Activated CD4-positive, alpha-beta T cell treated with anti-CD3 and anti-CD28 coated beads, Interleukin-2, amount 10 ng/mL, durations not matched to agents 7 days and 5 days (primary cell): ENCODE results near the gene CENPH. TPM values are rescaled to one million over a fixed set of nuclear protein-coding genes. Genes with fewer than 3 reads are reported as not detected.
"Not testable (repeated sequence)": the region's sequence is repeated elsewhere in the genome, so short reads cannot be mapped to it uniquely, and the experiment has no call there.

Source experiments
- CTCF ChIA-PET: fragments of 350-600 bp; sonication (Branson Sonifier 250); formaldehyde crosslinking; loops from one replicate; lab custom pipeline; 2021; ENCODE audit warnings: antibody characterized with exemption; lab: Charles Lee
- POLR2A ChIA-PET: fragments of 350-600 bp; sonication (Branson Sonifier 250); formaldehyde crosslinking; loops from one replicate; lab custom pipeline; 2021; ENCODE audit warnings: antibody characterized with exemption; lab: Charles Lee
- DNase-seq: peaks from one replicate; pipeline ENCODE4 v3.0.0-alpha.2; 2020
- H3K27ac Mint-ChIP-seq: one replicate; pipeline ENCODE4 v1.8.0; 2021; ENCODE audit warnings: mild to moderate bottlenecking, moderate library complexity, mixed read lengths
- H3K27me3 Mint-ChIP-seq: one replicate; pipeline ENCODE4 v1.8.0; 2021; ENCODE audit warnings: mixed read lengths
- H3K36me3 Mint-ChIP-seq: one replicate; pipeline ENCODE4 v1.8.0; 2021; ENCODE audit warnings: low read depth, mixed read lengths
- H3K4me1 Mint-ChIP-seq: one replicate; pipeline ENCODE4 v1.8.0; 2021; ENCODE audit warnings: mixed read lengths
- H3K4me3 Mint-ChIP-seq: one replicate; pipeline ENCODE4 v1.8.0; 2021; ENCODE audit warnings: mild to moderate bottlenecking, moderate library complexity, mixed read lengths
- H3K9me3 Mint-ChIP-seq: one replicate; pipeline ENCODE4 v1.8.0; 2021; ENCODE audit warnings: mixed read lengths
- total RNA-seq, 2 experiments: library from RNA; stranded (reverse); gene quantifications; one replicate each; pipeline ENCODE4 v1.2.3, GENCODE V29; 2021

The CENPH gene
- total RNA-seq, 2 experiments from 2014 or later: 40.0 to 42.6 TPM

GRCh38 chr5:69213513-69214215 is 24.3 kb downstream of the CENPH start:
- H3K4me3 Mint-ChIP-seq: no peak overlapping the region
- peaks cover 7% of the 10 kb centered on the region for H3K36me3 Mint-ChIP-seq
- peaks cover 21% of the 10 kb centered on the region for H3K4me1 Mint-ChIP-seq
- no peaks in the 10 kb centered on the region for H3K27me3 Mint-ChIP-seq
- ChIA-PET POLR2A (no interaction called here), CTCF (interaction anchor here (1.5 to 1.8 kb wide), 4 partner anchors 10 to 24 kb away, joined by 3 to 4 read pairs (median 4); partner anchors contain the start of gene CENPH)
- no peak for DNase-seq
- H3K27ac Mint-ChIP-seq: no peak overlapping the region
- H3K9me3 Mint-ChIP-seq: no peaks in the 10 kb centered on the region

DNA sequence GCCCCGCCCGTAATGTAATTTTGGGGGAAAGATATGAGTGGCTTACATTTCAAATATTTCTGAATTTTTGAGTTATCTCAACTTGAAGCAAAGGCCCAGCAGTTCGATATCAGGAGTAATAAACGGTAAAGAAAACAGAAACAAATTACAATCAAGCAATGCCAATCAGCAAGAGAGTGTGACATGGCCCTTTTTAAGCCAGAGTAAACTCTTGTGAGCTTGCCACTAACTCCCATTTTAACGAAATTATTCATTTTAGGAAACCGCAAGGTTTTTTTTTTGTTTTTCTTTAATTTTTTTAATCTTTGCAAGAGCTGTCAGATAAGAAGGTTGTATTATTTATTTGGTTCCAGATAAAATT is 27.7 kb downstream of the CENPH start:
- Mint-ChIP-seq H3K4me1 (peaks cover 22% of the 10 kb centered on the region), H3K27me3 (no peaks in the 10 kb centered on the region), H3K9me3 (peaks cover 2% of the 10 kb centered on the region), H3K36me3 (peaks cover 9% of the 10 kb centered on the region), H3K4me3 (peak overlapping the region; percentile 96), H3K27ac (peak overlapping the region; percentile 98)
- POLR2A ChIA-PET: interaction anchor here (0.6 to 0.7 kb wide), 2 partner anchors 85 to 180 kb away, joined by 3 to 4 read pairs; no protein-coding TSS in a partner anchor
- no peak for DNase-seq
- CTCF ChIA-PET: interaction anchor here (0.6 to 0.7 kb wide), 2 partner anchors 17 to 128 kb away, joined by 3 read pairs; no protein-coding TSS in a partner anchor

DNA sequence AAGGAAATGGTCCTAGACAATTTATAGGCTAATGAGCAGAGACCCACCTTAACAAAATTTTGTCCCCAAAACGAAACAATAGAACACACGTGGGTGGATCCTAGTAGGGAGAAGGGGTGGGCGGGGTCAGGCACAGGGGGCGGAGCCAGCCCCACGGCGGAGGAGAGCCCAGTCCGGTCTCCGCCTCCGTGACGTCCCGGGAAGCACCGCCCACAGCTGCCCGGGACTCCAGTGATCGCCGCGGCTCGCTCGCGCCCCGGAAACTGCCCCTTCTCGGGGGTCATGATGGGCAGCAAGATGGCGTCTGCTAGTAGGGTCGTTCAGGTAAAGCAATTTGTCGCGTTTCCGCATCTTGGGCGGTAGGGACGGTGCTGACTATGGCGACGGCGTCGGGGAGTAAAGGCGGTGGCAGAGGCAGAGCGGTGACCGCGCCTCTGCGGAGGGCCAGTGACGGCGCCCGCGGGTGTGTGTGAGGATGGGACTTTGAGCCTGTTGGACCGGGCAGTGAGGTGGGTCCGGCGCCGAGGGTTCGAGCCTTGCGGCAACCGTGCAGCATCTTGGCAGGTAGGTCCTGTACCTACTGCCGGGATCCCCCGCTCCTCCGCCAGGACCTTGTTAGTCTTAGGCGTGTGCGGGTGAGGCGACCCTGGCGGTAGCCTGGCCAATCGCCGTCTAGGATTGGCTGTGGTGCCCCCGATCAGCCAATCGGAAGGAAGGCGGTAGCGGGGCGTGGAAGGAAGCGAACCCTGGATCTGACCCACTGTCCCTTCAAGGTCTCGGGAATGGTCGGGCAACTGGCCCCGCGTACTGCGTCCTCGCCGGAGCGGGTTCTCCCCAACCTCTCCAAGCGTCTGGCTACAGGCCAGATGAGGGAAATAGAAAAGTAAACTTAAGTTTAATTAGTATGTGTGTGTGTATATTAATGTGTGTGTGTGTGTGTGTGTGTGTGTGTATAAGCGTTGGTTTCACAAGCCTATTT is 28.5 kb downstream of the CENPH start:
- H3K4me3 Mint-ChIP-seq: peak overlapping the region; percentile 96
- peak overlapping the region; percentile 98 for H3K27ac Mint-ChIP-seq
- peak; percentile 93 for DNase-seq
- H3K4me1 Mint-ChIP-seq: peaks cover 23% of the 10 kb centered on the region
- H3K9me3 Mint-ChIP-seq: peaks cover 2% of the 10 kb centered on the region
- POLR2A ChIA-PET: interaction anchor here (0.6 to 0.7 kb wide), 3 partner anchors 29 to 181 kb away, joined by 3 to 4 read pairs (median 3); no protein-coding TSS in a partner anchor
- H3K27me3 Mint-ChIP-seq: no peaks in the 10 kb centered on the region
- CTCF ChIA-PET: interaction anchor here (0.6 kb wide), 1 partner anchor 127 kb away, joined by 3 read pairs; no protein-coding TSS in a partner anchor
- peaks cover 9% of the 10 kb centered on the region for H3K36me3 Mint-ChIP-seq

DNA sequence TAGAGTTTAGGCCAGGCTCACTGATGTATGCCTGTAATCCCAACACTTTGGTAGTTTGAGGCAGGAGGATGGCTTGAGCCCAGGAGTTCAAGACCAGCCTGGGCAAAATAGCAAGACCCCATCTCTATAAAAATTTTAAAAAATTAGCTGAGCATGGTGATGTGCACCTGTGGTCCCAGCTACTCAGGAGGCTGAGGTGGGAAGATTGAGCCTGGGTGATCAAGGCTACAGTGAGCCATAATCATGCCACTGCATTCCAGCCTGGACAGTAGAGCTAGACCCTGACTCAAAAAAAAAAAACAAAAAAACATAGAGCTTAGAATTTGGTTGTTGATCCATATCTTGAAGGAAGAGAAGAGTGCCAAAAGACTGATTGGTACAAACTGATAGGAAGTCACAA is 30.6 kb downstream of the CENPH start:
- Mint-ChIP-seq H3K4me3 (no peak overlapping the region), H3K27me3 (no peaks in the 10 kb centered on the region), H3K4me1 (peaks cover 23% of the 10 kb centered on the region), H3K9me3 (peaks cover 2% of the 10 kb centered on the region), H3K27ac (no peak overlapping the region), H3K36me3 (peaks cover 4% of the 10 kb centered on the region)
- POLR2A ChIA-PET: interaction anchor here (0.5 kb wide), 1 partner anchor 47 kb away, joined by 3 read pairs; no protein-coding TSS in a partner anchor
- CTCF ChIA-PET: interaction anchor here (1.0 to 1.5 kb wide), 3 partner anchors 11 to 30 kb away, joined by 3 to 7 read pairs (median 4); partner anchors contain the start of genes CDK7 and CENPH
- DNase-seq: no peak

- H3K36me3 Mint-ChIP-seq, H3K27me3 Mint-ChIP-seq, DNase-seq, H3K9me3 Mint-ChIP-seq, H3K4me3 Mint-ChIP-seq, H3K27ac Mint-ChIP-seq: not testable (repeated sequence)
- H3K4me1 Mint-ChIP-seq: peaks cover 23% of the 10 kb centered on the region
- ChIA-PET CTCF (interaction anchor here (1.0 to 1.5 kb wide), 2 partner anchors 11 to 14 kb away, joined by 3 to 7 read pairs; partner anchors contain the start of gene CDK7), POLR2A (interaction anchor here (0.5 kb wide), 1 partner anchor 47 kb away, joined by 3 read pairs; no protein-coding TSS in a partner anchor)
Observed at GRCh38 chr5:69220371-69220770, 31.0 kb downstream of the CENPH start.

DNA sequence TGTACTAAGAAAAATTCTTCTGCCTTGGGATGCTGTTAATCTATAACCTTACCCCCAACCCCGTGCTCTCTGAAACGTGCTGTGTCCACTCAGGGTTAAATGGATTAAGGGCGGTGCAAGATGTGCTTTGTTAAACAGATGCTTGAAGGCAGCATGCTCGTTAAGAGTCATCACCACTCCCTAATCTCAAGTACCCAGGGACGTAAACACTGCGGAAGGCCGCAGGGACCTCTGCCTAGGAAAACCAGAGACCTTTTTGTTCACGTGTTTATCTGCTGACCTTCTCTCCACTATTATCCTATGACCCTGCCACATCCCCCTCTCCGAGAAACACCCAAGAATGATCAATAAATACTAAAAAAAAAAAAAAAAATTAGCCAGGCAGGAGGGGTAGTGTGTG is 31.4 kb downstream of the CENPH start:
- H3K4me3 Mint-ChIP-seq, DNase-seq, H3K27me3 Mint-ChIP-seq, H3K9me3 Mint-ChIP-seq, H3K36me3 Mint-ChIP-seq, H3K27ac Mint-ChIP-seq, POLR2A ChIA-PET: not testable (repeated sequence)
- CTCF ChIA-PET: interaction anchor here (1.5 kb wide), 1 partner anchor 14 kb away, joined by 7 read pairs; the partner anchor contains the start of gene CDK7
- H3K4me1 Mint-ChIP-seq: peaks cover 23% of the 10 kb centered on the region

GRCh38 chr5:69224520-69224919 is 35.1 kb downstream of the CENPH start:
- no peaks in the 10 kb centered on the region for H3K27me3 Mint-ChIP-seq
- H3K4me3 Mint-ChIP-seq: no peak overlapping the region
- peaks cover 10% of the 10 kb centered on the region for H3K36me3 Mint-ChIP-seq
- ChIA-PET POLR2A (no interaction called here), CTCF (no interaction called here)
- peaks cover 2% of the 10 kb centered on the region for H3K9me3 Mint-ChIP-seq
- H3K4me1 Mint-ChIP-seq: peaks cover 2% of the 10 kb centered on the region
- H3K27ac Mint-ChIP-seq: no peak overlapping the region
- no peak for DNase-seq

GRCh38 chr5:69225860-69226259 is 36.5 kb downstream of the CENPH start:
- ChIA-PET CTCF (interaction anchor here (0.6 kb wide), 1 partner anchor 64 kb away, joined by 4 read pairs; no protein-coding TSS in a partner anchor), POLR2A (no interaction called here)
- peaks cover 13% of the 10 kb centered on the region for H3K36me3 Mint-ChIP-seq
- H3K27ac Mint-ChIP-seq: no peak overlapping the region
- DNase-seq: no peak
- H3K4me3 Mint-ChIP-seq: no peak overlapping the region
- no peaks in the 10 kb centered on the region for H3K9me3 Mint-ChIP-seq
- H3K27me3 Mint-ChIP-seq: no peaks in the 10 kb centered on the region
- H3K4me1 Mint-ChIP-seq: peaks cover 2% of the 10 kb centered on the region

DNA sequence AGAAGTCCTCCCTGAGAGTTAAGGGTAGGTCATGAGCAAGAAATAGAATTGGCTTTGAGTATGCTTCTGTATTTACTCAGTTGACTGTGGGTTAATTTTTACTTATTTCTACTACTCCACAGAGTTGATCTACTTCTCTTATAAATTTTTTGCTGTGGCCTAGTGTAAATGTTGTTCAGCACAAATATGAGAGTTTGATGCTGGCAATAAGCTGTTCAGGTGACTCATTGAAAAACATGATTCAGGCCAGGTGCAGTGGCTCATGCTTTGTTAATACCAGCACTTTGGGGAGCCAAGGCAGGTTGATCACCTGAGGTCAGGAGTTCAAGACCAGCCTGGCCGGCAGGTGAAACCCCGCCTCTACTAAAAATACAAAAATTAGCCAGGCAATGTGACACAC is 40.8 kb downstream of the CENPH start:
- Mint-ChIP-seq H3K9me3 (no peaks in the 10 kb centered on the region), H3K36me3 (peaks cover 13% of the 10 kb centered on the region), H3K27me3 (no peaks in the 10 kb centered on the region), H3K4me1 (peaks cover 7% of the 10 kb centered on the region), H3K4me3 (no peak overlapping the region), H3K27ac (no peak overlapping the region)
- ChIA-PET POLR2A (no interaction called here), CTCF (interaction anchor here (0.5 kb wide), 1 partner anchor 136 kb away, joined by 3 read pairs; no protein-coding TSS in a partner anchor)
- DNase-seq: no peak

DNA sequence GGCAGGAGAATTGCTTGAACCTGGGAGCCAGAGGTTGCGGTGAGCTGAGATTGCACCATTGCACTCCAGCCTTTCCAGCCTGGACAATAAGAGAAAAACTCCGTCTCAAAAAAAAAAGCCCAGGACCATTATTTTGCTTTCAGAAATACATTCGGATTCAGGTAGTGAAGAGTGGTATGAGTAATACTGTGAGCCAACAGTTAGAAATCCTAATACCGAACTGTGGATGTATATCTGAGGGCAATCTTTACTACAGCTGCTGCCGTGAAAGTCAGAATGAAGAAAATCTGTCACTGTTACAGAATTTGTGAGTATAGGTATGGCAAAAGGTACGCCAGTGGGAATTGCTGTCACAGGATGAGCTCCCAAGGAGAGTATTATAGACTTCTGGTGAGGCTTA is 41.9 kb downstream of the CENPH start:
- H3K27me3 Mint-ChIP-seq: no peaks in the 10 kb centered on the region
- H3K4me1 Mint-ChIP-seq: peaks cover 16% of the 10 kb centered on the region
- H3K4me3 Mint-ChIP-seq: no peak overlapping the region
- no peaks in the 10 kb centered on the region for H3K9me3 Mint-ChIP-seq
- no peak for DNase-seq
- peaks cover 14% of the 10 kb centered on the region for H3K36me3 Mint-ChIP-seq
- no peak overlapping the region for H3K27ac Mint-ChIP-seq
- CTCF ChIA-PET: interaction anchor here (1.1 to 1.2 kb wide), 2 partner anchors 11 to 103 kb away, joined by 3 read pairs; no protein-coding TSS in a partner anchor
- POLR2A ChIA-PET: interaction anchor here (0.6 kb wide), 1 partner anchor 103 kb away, joined by 3 read pairs; no protein-coding TSS in a partner anchor

DNA sequence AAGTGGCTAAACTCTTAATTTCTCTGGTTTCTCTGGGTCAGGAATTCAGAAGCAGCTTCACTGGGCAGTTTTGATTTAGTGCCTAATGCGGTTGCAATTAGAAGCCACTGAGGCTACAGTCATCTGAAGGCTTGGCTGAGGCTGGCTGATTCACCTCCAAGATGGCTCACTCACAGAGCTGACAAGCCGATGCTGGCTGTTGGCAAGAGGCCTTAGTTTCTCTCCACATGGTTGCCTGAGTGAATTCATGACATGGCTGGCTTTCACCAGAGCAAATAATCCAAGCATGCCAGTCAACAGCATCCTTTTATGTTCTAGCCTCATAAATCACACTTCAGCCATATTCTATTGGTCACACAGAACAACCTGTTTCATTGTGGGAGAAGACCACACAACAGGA is 42.5 kb downstream of the CENPH start:
- Mint-ChIP-seq H3K27ac (no peak overlapping the region), H3K4me1 (peaks cover 18% of the 10 kb centered on the region), H3K36me3 (peaks cover 16% of the 10 kb centered on the region), H3K9me3 (no peaks in the 10 kb centered on the region), H3K4me3 (no peak overlapping the region), H3K27me3 (no peaks in the 10 kb centered on the region)
- DNase-seq: no peak
- CTCF ChIA-PET: interaction anchor here (1.2 kb wide), 1 partner anchor 103 kb away, joined by 3 read pairs; no protein-coding TSS in a partner anchor
- POLR2A ChIA-PET: interaction anchor here (0.6 kb wide), 1 partner anchor 103 kb away, joined by 3 read pairs; no protein-coding TSS in a partner anchor
